ENCODE data around the gene SLC35F4.

SLC35F4 gene

GRCh38 chr14:57632649-57633048, 233.2 kb downstream of the SLC35F4 start:
- no peak overlapping the region for H3K27ac ChIP-seq (replicated peaks)
- no peak for TF ChIP-seq POLR2AphosphoS5 (IDR thresholded peaks at IDR 0.05; ENCODE audit: low read depth)
- TF ChIP-seq CTCF (IDR thresholded peaks at IDR 0.05; ENCODE audit: insufficient read depth, low read length): no peak
- TF ChIP-seq SPI1 (IDR thresholded peaks at IDR 0.05; ENCODE audit: borderline replicate concordance, low read depth): no peak
- TF ChIP-seq REST (IDR thresholded peaks at IDR 0.05; ENCODE audit: insufficient replicate concordance, low read depth): no peak
- TF ChIP-seq GABPA (IDR thresholded peaks at IDR 0.05; ENCODE audit: low read depth): no peak
- H3K27me3 ChIP-seq (ENCODE audit: insufficient read depth, poor library complexity, severe bottlenecking): no peaks in the 10 kb centered on the region
- no peak overlapping the region for H3K4me3 ChIP-seq (replicated peaks; ENCODE audit: insufficient read depth, low read length)
- no peak for DNase-seq (ENCODE audit: low read depth in 1 of 2, low spot score in 1 of 2)

GRCh38 chr14:57617510-57617909, 248.4 kb downstream of the SLC35F4 start:
- Histone ChIP-seq H3K27me3 (ENCODE audit: insufficient read depth, poor library complexity, severe bottlenecking) (no peaks in the 10 kb centered on the region), H3K27ac (replicated peaks) (no peak overlapping the region), H3K4me3 (replicated peaks; ENCODE audit: insufficient read depth, low read length) (no peak overlapping the region)
- DNase-seq (ENCODE audit: low read depth in 1 of 2, low spot score in 1 of 2): no peak
- TF ChIP-seq CTCF (IDR thresholded peaks at IDR 0.05; ENCODE audit: insufficient read depth, low read length) (no peak), GABPA (IDR thresholded peaks at IDR 0.05; ENCODE audit: low read depth) (no peak), SPI1 (IDR thresholded peaks at IDR 0.05; ENCODE audit: borderline replicate concordance, low read depth) (no peak), REST (IDR thresholded peaks at IDR 0.05; ENCODE audit: insufficient replicate concordance, low read depth) (no peak), POLR2AphosphoS5 (IDR thresholded peaks at IDR 0.05; ENCODE audit: low read depth) (no peak)

GRCh38 chr14:57612946-57613345, 252.9 kb downstream of the SLC35F4 start:
- Histone ChIP-seq H3K27me3 (ENCODE audit: insufficient read depth, poor library complexity, severe bottlenecking) (no peaks in the 10 kb centered on the region), H3K4me3 (replicated peaks; ENCODE audit: insufficient read depth, low read length) (no peak overlapping the region), H3K27ac (replicated peaks) (no peak overlapping the region)
- no peak for TF ChIP-seq GABPA (IDR thresholded peaks at IDR 0.05; ENCODE audit: low read depth)
- no peak for TF ChIP-seq REST (IDR thresholded peaks at IDR 0.05; ENCODE audit: insufficient replicate concordance, low read depth)
- no peak for TF ChIP-seq SPI1 (IDR thresholded peaks at IDR 0.05; ENCODE audit: borderline replicate concordance, low read depth)
- TF ChIP-seq CTCF (IDR thresholded peaks at IDR 0.05; ENCODE audit: insufficient read depth, low read length): no peak
- TF ChIP-seq POLR2AphosphoS5 (IDR thresholded peaks at IDR 0.05; ENCODE audit: low read depth): no peak
- no peak for DNase-seq (ENCODE audit: low read depth in 1 of 2, low spot score in 1 of 2)
